ENCODE data around the gene DPCD.

- TF ChIP-seq, protein P1, sequence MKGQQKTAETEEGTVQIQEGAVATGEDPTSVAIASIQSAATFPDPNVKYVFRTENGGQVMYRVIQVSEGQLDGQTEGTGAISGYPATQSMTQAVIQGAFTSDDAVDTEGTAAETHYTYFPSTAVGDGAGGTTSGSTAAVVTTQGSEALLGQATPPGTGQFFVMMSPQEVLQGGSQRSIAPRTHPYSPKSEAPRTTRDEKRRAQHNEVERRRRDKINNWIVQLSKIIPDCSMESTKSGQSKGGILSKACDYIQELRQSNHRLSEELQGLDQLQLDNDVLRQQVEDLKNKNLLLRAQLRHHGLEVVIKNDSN (IDR thresholded peaks at IDR 0.05): no peak
- TF ChIP-seq REST (IDR thresholded peaks at IDR 0.05; ENCODE audit: low read depth) (no peak), CREB1 (IDR thresholded peaks at IDR 0.05; ENCODE audit: low read depth) (no peak), CEBPB (IDR thresholded peaks at IDR 0.05) (no peak), EP300 (IDR thresholded peaks at IDR 0.05; ENCODE audit: borderline replicate concordance) (no peak), FOXM1 (IDR thresholded peaks at IDR 0.05; ENCODE audit: borderline replicate concordance, low read depth) (no peak), NFIC (IDR thresholded peaks at IDR 0.05) (no peak), ZBTB7A (IDR thresholded peaks at IDR 0.05; ENCODE audit: low read depth) (no peak), YY1 (IDR thresholded peaks at IDR 0.05; ENCODE audit: low read depth) (no peak), MAX (IDR thresholded peaks at IDR 0.05) (no peak), TAF1 (IDR thresholded peaks at IDR 0.05; ENCODE audit: low read depth) (no peak)
These were observed 24.0 kb downstream of the DPCD start for GRCh38 chr10:101612086-101612485.

All from Ishikawa (cell line).